Upper lobe of left lung (tissue), 6 donors: ENCODE measurements around the gene OR7A5. TPM values are rescaled to one million over a fixed set of nuclear protein-coding genes. Genes with fewer than 3 reads are reported as not detected.
A peak's percentile ranks its signal among the peaks of the same experiment; 100 is the strongest.
"Not testable (repeated sequence)": the region's sequence is repeated elsewhere in the genome, so short reads cannot be mapped to it uniquely, and the experiment has no call there.

Experiments
- ATAC-seq, 2 donors: fragments of 200-7000 bp; cut with Tn5 transposase; one replicate each; pipeline ENCODE4 v1.9.1; 2022; ENCODE audit warnings: mild to moderate bottlenecking in 2 of 2, moderate library complexity in 2 of 2; ENCODE audit not compliant: low FRiP score in 2 of 2
- DNase-seq, 2 donors: peaks; one replicate each; pipeline ENCODE4 v3.0.0-alpha.2; 2019 to 2020
- H3K27ac ChIP-seq, 4 donors: fragments of 200-600 bp; sonication (generic); one replicate each; pipeline ENCODE4 v1.5.1; 2016 to 2019
- H3K27me3 ChIP-seq, 4 donors: fragments of 200-600 bp; sonication (generic); one replicate each; pipeline ENCODE4 v1.5.1; 2017 to 2019
- H3K36me3 ChIP-seq, 4 donors: fragments of 200-600 bp; sonication (generic); one replicate each; pipeline ENCODE4 v1.5.1; 2016 to 2019
- H3K4me1 ChIP-seq, 4 donors: fragments of 200-600 bp; sonication (generic); one replicate each; pipeline ENCODE4 v1.5.1; 2018 to 2019
- H3K4me3 ChIP-seq, 4 donors: fragments of 200-600 bp; sonication (generic); one replicate each; pipeline ENCODE4 v1.5.1; 2017 to 2019; ENCODE audit warnings: mild to moderate bottlenecking in 2 of 4, moderate library complexity in 1 of 4
- H3K9me3 ChIP-seq, 4 donors: fragments of 200-600 bp; sonication (generic); one replicate each; pipeline ENCODE4 v1.5.1; 2018 to 2019
- EP300 ChIP-seq, 4 donors: sonication (generic); formaldehyde crosslinking; IDR thresholded peaks; one replicate each; pipeline ENCODE4 v1.5.1; 2017; ENCODE audit warnings: antibody characterized with exemption in 4 of 4, control low read depth in 2 of 4
- POLR2A ChIP-seq, 4 donors: fragments of 450-650 bp; IDR thresholded peaks; one replicate each; pipeline ENCODE4 v1.5.1; 2016 to 2017; ENCODE audit warnings: antibody characterized with exemption in 4 of 4, mild to moderate bottlenecking in 2 of 4
- POLR2AphosphoS5 ChIP-seq, 2 donors: sonication (generic); formaldehyde crosslinking; IDR thresholded peaks; one replicate each; pipeline ENCODE4 v1.5.1; 2017; ENCODE audit warnings: antibody characterized with exemption in 2 of 2
- WGBS, 2 donors: methylation state at CpG; one replicate each; pipeline ENCODE4 v1.1.5; 2017 to 2018; 5-methylcytosine and 5-hydroxymethylcytosine counted together
- total RNA-seq, 6 donors: library from RNA; depleted of rRNA in 4 of 6; stranded (reverse); fragments of >200 nt in 4 of 6; gene quantifications; one replicate each; pipeline versions ENCODE4 v1.1.0 to v1.2.1, GENCODE V29; 2016 to 2021
- TF ChIP-seq, protein P1 (sequence below), 6 experiments: fragments of 450-650 bp in 4 of 6; fragments of 200-600 bp in 2 of 6; sonication (generic) in 2 of 6; IDR thresholded peaks; one replicate each; pipeline ENCODE4 v1.5.1; 2016 to 2019; ENCODE audit warnings: antibody characterized with exemption in 6 of 6
- donor health status: DM: no; HTN: no; CAD: no; lungs with moderate emphysema.
- donor health status: DM: no; HTN: yes; CAD: no; lungs with severe emphysema.

The OR7A5 gene
- total RNA-seq, 6 donors from 2014 or later, result not detected

GRCh38 chr19:14784730-14785101 is 50.3 kb downstream of the OR7A5 start:
- Histone ChIP-seq H3K27ac (peak overlapping the region; percentile 64 to 73 (median 68)), H3K4me1 (peaks cover 0 to 13% (median 3%) of the 10 kb centered on the region in 4 donors)
- not testable (repeated sequence) for H3K4me3 ChIP-seq, H3K9me3 ChIP-seq, H3K36me3 ChIP-seq, H3K27me3 ChIP-seq
- ATAC-seq (peak; percentile 84 to 91), DNase-seq (peak in 1 of 2 donors; percentile 84)
- 34 to 37% methylated on average over 8 to 10 of the region's 10 CpGs for WGBS, 2 donors
- TF ChIP-seq POLR2A (IDR thresholded peaks at IDR 0.05) (peak in 1 of 4 donors; percentile 16), POLR2AphosphoS5 (IDR thresholded peaks at IDR 0.05) (peak; percentile 59 to 91), EP300 (IDR thresholded peaks at IDR 0.05) (peak in 3 of 4 donors; percentile 51 to 60 (median 58))

GRCh38 chr19:14783410-14783998 is 51.5 kb downstream of the OR7A5 start:
- not testable (repeated sequence) for H3K4me3 ChIP-seq, H3K27me3 ChIP-seq, H3K9me3 ChIP-seq, H3K36me3 ChIP-seq
- ATAC-seq, result peak in 1 of 2 donors; percentile 11
- 44% methylated on average over 7 to 8 of the region's 8 CpGs for WGBS, 2 donors
- peak in 1 of 2 donors; percentile 41 for DNase-seq
- Histone ChIP-seq H3K27ac (peak overlapping the region; percentile 63 to 69 (median 65)), H3K4me1 (peaks cover 0 to 13% (median 3%) of the 10 kb centered on the region in 4 donors)

DNA sequence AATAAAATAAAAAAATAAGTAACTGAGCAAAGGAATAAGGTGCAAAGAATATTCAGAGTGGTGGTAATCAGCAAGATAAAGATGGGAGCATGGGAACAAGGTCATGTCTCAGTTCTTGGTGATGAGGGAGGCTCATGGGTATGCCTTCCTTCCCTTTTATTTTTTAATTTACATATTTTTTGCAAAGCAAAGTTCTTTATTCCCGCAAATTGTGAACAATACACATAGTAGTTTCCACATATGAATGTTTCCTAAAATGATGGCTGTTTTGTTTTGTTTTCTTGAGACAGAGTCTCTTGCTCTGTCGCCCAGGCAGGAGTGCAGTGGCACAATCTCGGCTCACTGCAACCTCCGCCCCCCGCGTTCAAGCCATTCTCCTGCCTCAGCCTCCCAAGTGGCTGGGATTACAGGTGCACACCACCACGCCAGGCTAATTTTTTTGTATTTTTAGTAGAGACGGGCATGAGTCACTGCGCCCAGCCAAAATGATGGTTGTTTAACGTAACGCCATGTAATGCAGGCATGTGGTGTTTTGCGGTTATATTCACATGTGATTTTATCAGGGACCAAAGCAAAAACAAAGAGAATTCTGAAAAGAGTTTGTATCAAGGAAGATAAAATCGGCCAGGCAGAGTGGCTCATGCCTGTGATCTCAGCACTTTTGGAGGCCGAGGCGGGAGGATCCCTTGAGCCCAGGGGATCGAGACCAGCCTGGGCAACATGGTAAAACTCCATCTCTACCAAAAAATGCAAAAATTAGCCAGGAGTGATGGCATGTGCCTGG is 52.2 kb downstream of the OR7A5 start:
- Histone ChIP-seq H3K4me1 (peaks cover 0 to 13% (median 3%) of the 10 kb centered on the region in 4 donors), H3K9me3 (no peaks in the 10 kb centered on the region), H3K27ac (peak overlapping the region; percentile 34 to 64 (median 60)), H3K27me3 (no peaks in the 10 kb centered on the region), H3K4me3 (no peak overlapping the region), H3K36me3 (no peaks in the 10 kb centered on the region)
- 85 to 88% methylated on average over 16 of the region's 16 CpGs for WGBS, 2 donors
- no peak for TF ChIP-seq POLR2AphosphoS5 (IDR thresholded peaks at IDR 0.05)
- no peak for TF ChIP-seq POLR2A (IDR thresholded peaks at IDR 0.05)
- TF ChIP-seq, protein P1, sequence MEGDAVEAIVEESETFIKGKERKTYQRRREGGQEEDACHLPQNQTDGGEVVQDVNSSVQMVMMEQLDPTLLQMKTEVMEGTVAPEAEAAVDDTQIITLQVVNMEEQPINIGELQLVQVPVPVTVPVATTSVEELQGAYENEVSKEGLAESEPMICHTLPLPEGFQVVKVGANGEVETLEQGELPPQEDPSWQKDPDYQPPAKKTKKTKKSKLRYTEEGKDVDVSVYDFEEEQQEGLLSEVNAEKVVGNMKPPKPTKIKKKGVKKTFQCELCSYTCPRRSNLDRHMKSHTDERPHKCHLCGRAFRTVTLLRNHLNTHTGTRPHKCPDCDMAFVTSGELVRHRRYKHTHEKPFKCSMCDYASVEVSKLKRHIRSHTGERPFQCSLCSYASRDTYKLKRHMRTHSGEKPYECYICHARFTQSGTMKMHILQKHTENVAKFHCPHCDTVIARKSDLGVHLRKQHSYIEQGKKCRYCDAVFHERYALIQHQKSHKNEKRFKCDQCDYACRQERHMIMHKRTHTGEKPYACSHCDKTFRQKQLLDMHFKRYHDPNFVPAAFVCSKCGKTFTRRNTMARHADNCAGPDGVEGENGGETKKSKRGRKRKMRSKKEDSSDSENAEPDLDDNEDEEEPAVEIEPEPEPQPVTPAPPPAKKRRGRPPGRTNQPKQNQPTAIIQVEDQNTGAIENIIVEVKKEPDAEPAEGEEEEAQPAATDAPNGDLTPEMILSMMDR (IDR thresholded peaks at IDR 0.05), result no peak
- no peak for TF ChIP-seq EP300 (IDR thresholded peaks at IDR 0.05)
- ATAC-seq, result no peak
- DNase-seq, result no peak

DNA sequence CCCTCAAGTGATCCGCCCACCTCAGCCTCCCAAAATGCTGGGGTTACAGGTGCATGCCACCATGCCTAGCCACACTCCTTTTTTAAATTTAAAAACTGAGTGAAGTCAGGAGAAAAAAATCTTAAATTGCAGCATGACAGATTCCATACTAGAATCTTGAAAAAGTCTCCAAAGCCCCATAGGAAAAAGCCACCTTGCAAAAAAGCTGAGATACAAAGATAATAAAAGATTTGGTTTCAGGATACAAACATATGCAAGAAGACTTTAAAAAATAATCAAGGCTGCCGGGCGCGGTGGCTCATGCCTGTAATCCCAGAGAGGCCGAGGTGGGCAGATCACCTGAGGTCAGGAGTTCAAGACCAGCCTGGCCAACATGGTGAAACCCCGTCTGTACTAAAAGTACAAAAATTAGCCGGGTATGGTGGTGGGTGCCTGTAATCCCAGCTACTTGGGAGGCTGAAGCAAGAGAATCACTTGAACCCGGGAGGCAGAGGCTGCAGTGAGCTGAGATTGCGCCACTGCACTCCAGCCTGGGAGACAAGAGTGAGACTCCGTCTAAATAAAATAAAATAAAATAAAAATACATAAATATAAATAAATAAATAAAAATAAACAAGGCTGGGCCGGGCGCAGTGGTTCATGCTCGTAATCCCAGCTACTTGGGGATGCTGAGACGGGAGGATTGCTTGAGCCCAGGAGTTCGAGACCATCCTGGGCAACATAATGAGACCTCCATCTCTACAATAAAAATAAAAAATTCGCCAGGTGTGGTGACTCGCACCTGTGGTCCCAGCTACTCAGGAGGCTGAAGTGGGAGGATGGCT is 53.1 kb downstream of the OR7A5 start:
- not testable (repeated sequence) for ATAC-seq, H3K9me3 ChIP-seq, DNase-seq, H3K4me3 ChIP-seq, H3K27me3 ChIP-seq, H3K27ac ChIP-seq, H3K36me3 ChIP-seq
- WGBS, 2 donors, result 83 to 90% methylated on average over 17 of the region's 17 CpGs
- peaks cover 0 to 10% (median 5%) of the 10 kb centered on the region in 4 donors for H3K4me1 ChIP-seq

GRCh38 chr19:14780622-14781225 is 54.3 kb downstream of the OR7A5 start:
- peaks cover 0 to 14% (median 3%) of the 10 kb centered on the region in 4 donors for H3K4me1 ChIP-seq
- H3K27me3 ChIP-seq, ATAC-seq, H3K9me3 ChIP-seq, H3K27ac ChIP-seq, DNase-seq, H3K36me3 ChIP-seq, H3K4me3 ChIP-seq: not testable (repeated sequence)
- WGBS, 2 donors, result 76 to 81% methylated on average over 14 of the region's 14 CpGs

GRCh38 chr19:14779151-14779550 is 55.8 kb downstream of the OR7A5 start:
- no peaks in the 10 kb centered on the region for H3K27me3 ChIP-seq
- TF ChIP-seq EP300 (IDR thresholded peaks at IDR 0.05), result no peak
- TF ChIP-seq, protein P1 (IDR thresholded peaks at IDR 0.05), result no peak
- no peak for TF ChIP-seq POLR2AphosphoS5 (IDR thresholded peaks at IDR 0.05)
- TF ChIP-seq POLR2A (IDR thresholded peaks at IDR 0.05), result no peak
- DNase-seq (no peak), ATAC-seq (no peak)
- H3K27ac ChIP-seq, result no peak overlapping the region
- peaks cover 0 to 15% (median 3%) of the 10 kb centered on the region in 4 donors for H3K4me1 ChIP-seq
- no peaks in the 10 kb centered on the region for H3K36me3 ChIP-seq
- H3K9me3 ChIP-seq, result no peaks in the 10 kb centered on the region
- WGBS, 2 donors, result 53 to 54% methylated on average over 5 of the region's 5 CpGs
- no peak overlapping the region for H3K4me3 ChIP-seq

DNA sequence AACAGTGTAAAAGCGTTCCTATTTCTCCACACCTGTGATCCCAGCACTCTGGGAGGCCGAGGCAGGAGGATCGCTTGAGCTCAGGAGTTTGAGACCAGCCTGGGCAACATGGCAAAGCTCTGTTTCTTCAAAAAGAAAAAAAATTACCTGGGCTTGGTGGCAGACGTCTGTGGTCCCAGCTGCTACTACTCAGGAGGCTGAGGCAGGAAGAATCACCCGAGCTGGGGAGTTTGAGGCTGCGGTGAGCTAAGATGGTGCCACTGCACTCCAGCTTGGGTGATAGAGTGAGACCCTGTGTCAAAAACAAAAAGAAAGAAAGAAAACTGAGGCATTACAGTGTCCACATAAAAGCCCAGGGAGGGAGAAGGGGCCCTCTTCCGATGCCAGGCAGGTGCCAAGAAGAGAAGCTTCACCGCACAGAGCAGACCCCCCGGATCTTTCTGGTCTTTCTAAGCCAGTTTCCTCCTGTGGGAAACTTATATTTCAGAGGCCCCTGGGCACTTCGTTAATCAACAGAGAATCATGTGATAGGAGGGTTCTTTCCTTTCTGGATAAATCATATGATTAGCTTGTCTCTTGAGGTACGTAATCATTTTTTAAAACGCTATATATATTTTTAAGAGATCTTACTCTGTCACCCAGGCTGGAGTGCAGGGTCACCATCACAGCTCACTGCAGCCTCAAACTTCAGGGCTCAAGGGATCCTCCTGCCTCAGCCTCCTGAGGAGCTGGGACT is 56.7 kb downstream of the OR7A5 start, which contains the start of gene ADGRE2:
TSS of gene ADGRE2 (minus strand) at position 451 of the 736 bp plus-strand sequence. CDS start 1,804 bp downstream, outside the sequence.
- H3K27me3 ChIP-seq, H3K27ac ChIP-seq, DNase-seq, H3K9me3 ChIP-seq, H3K36me3 ChIP-seq, H3K4me3 ChIP-seq, ATAC-seq: not testable (repeated sequence)
- 57 to 60% methylated on average over 12 of the region's 12 CpGs for WGBS, 2 donors
- peaks cover 0 to 15% (median 3%) of the 10 kb centered on the region in 4 donors for H3K4me1 ChIP-seq

- 90 to 99% methylated on average over 4 of the region's 4 CpGs for WGBS, 2 donors
- DNase-seq, H3K36me3 ChIP-seq, ATAC-seq, H3K9me3 ChIP-seq, H3K4me3 ChIP-seq, H3K27me3 ChIP-seq, H3K27ac ChIP-seq: not testable (repeated sequence)
- peaks cover 0 to 15% (median 3%) of the 10 kb centered on the region in 4 donors for H3K4me1 ChIP-seq
Observed at GRCh38 chr19:14777645-14778044, 57.3 kb downstream of the OR7A5 start.
